Large intestine (tissue), 3 donors: Measurements from ENCODE around the gene PRUNE1. TPM values are rescaled to one million over a fixed set of nuclear protein-coding genes. Genes with fewer than 3 reads are reported as not detected.

Experiments
- DNase-seq, 2 donors: peaks; one replicate each; pipeline versions ENCODE4 v3.0.0 to v3.0.0-alpha.2; 2013
- H3K27ac ChIP-seq: one replicate; pipeline ENCODE4 v1.5.1; 2013; ENCODE audit warnings: low read length
- H3K27me3 ChIP-seq: 2 replicates; pipeline ENCODE4 v1.6.1; 2013; ENCODE audit warnings: low read length; ENCODE audit not compliant: control insufficient read depth, insufficient read depth
- H3K36me3 ChIP-seq: 2 replicates; pipeline ENCODE4 v1.6.1; 2013; ENCODE audit warnings: low read length; ENCODE audit not compliant: control insufficient read depth, insufficient read depth
- H3K4me1 ChIP-seq: one replicate; pipeline ENCODE4 v1.6.1; 2013; ENCODE audit warnings: low read length; ENCODE audit not compliant: control insufficient read depth, insufficient read depth
- H3K4me3 ChIP-seq: one replicate; pipeline ENCODE4 v1.5.1; 2013; ENCODE audit warnings: low read length
- H3K9me3 ChIP-seq: one replicate; pipeline ENCODE4 v1.6.1; 2013; ENCODE audit warnings: mild to moderate bottlenecking, low read depth, low read length, moderate library complexity; ENCODE audit not compliant: control insufficient read depth
- WGBS: methylation state at CpG from one replicate; pipeline ENCODE4 v1.1.5; 2013; ENCODE audit warnings: low lambda C conversion rate; ENCODE audit not compliant: insufficient coverage; 5-methylcytosine and 5-hydroxymethylcytosine counted together
- polyA plus RNA-seq: library from polyadenylated mRNA; unstranded; fragments of 120-200 nt; gene quantifications from one replicate; pipeline ENCODE4 v1.2.1, GENCODE V29; 2013

Gene PRUNE1
- polyA plus RNA-seq, 1 donor, result 25.8 TPM

DNA sequence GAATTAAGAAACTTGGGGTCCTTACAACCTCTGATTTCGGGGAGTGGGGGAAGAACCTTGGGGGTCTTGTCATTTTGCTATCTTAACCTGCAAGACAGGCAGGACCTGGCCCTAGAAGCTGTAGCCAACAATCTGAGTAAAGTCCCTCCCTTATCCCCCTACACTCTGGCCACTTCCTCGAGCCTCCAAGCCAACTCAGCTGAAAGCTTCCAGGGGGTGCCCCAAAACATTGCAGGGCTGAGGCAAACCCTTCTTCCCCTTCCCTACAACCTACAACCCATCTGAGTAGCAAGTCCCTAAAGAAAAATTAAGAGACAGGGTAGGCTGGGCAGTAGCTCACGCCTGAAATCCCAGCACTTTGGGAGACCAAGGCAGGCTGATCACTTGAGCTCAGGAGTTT, 38.6 kb upstream of the PRUNE1 start:
- Histone ChIP-seq H3K9me3 (no peaks in the 10 kb centered on the region), H3K27me3 (no peaks in the 10 kb centered on the region), H3K36me3 (peaks cover 49% of the 10 kb centered on the region), H3K4me1 (peaks cover 41% of the 10 kb centered on the region), H3K4me3 (no peak overlapping the region), H3K27ac (no peak overlapping the region)
- no CpG with 5 or more reads among the region's 3 CpGs for WGBS
- DNase-seq, result no peak

DNA sequence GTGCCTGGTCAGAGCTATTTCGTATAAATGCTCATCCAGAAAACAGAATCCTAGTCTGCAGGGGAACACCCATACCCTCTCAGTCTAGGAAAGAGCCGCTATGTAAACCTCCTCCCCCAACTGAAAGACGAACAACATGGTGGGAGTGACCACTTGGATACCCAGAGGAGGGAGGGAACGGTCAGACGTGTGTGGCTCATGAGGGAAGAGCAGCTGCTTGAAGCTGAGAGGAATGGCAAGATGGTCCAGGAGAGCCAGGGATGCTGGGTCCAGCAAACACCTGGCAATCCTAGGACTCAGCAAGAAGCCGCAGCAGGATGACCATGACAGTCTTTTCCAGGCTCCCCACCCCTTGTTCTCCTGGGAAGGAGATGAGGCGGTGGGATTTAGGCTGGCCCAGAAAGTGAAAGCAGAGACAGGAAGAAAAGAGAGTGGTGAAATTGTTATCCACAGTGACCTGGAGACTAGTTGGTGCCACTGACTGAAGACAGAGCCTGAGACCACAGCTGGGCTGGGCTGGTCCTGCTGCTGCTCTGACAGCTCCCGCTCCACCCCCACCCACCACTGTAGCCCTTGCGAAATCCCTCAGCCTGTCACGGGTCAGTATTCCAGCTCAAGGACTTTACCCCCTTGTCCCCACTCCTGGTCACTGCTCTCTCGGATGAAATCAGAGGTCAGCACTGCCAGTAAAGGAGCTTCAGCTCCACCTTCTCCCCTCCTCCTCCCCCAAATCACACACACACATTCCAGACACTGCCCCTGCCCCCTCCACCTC, 37.3 kb upstream of the PRUNE1 start:
- no CpG with 5 or more reads among the region's 11 CpGs for WGBS
- peak; percentile 90 to 94 for DNase-seq
- Histone ChIP-seq H3K27me3 (no peaks in the 10 kb centered on the region), H3K9me3 (no peaks in the 10 kb centered on the region), H3K27ac (peak overlapping the region; percentile 90), H3K4me1 (peaks cover 50% of the 10 kb centered on the region), H3K4me3 (peak overlapping the region; percentile 94), H3K36me3 (peaks cover 37% of the 10 kb centered on the region)

DNA sequence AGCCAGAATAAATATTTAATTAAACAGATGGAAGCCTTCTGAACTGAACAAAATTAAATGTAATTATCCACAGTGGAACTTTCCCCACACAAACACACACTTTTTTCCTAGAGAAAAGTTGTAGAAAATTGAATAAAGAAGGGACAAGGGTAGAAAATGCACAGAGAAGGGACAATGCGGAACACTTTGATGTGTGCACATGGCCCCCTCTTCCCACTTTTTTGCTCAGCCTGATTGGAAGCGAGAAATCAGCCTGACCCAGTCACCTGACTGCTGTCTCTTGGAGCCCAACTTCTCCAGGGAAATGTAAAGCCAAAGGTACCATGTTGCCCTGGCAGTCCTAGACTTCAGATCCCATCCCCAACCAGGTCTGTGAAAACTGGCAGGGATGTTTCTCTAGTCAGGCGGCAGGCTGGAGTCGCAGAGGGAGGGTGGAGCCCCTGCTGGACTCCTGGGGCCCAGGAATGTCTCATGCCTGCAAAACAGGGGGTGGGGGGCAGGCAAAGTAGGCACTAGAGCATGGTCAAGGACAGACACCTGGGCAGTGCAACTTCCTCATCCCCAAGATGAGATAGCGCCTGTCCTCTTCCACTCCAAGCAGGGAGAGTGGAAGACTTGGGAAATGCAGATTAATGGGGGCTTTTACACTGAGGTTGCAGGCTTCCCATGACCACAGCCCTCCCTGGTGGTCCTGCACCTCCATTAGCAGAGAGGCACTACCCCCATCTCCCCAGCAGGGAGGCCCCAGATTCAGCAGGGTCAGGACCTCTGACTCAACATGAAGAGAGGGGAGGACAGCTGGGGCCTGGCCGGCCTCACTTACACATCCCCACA, 36.4 kb upstream of the PRUNE1 start:
- H3K9me3 ChIP-seq, result no peaks in the 10 kb centered on the region
- peaks cover 29% of the 10 kb centered on the region for H3K36me3 ChIP-seq
- DNase-seq, result peak; percentile 63 to 73
- no peaks in the 10 kb centered on the region for H3K27me3 ChIP-seq
- peak overlapping the region; percentile 94 for H3K4me3 ChIP-seq
- WGBS, result no CpG with 5 or more reads among the region's 6 CpGs
- peak overlapping the region; percentile 90 for H3K27ac ChIP-seq
- peaks cover 58% of the 10 kb centered on the region for H3K4me1 ChIP-seq

DNA sequence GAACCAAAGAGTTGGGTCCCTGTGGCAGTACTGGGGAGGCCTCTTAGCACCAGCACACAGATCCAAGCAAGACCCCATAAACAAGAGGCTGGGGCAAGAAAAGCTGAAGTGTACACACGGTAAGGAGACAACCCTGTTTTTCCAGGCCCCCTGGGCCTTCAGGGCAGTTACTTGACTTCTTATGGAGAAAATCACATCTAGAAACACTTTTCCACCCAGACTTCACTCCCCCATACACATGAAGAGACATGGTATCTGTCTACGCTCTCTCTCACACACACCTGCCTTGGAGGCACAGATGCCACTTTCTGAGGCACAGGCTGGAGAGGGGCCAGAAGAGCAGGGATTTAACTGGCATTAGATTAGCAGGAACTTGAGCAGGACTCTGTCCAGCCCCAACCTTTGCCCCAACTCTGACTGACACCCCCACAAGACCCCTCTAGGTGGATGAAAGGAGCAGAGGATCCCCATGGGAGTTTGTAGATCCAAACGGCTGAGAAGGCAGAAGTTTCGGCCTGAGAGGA, 35.8 kb upstream of the PRUNE1 start:
- no CpG with 5 or more reads among the region's 4 CpGs for WGBS
- no peaks in the 10 kb centered on the region for H3K9me3 ChIP-seq
- peaks cover 65% of the 10 kb centered on the region for H3K4me1 ChIP-seq
- peak overlapping the region; percentile 94 for H3K4me3 ChIP-seq
- no peaks in the 10 kb centered on the region for H3K27me3 ChIP-seq
- DNase-seq, result no peak
- peaks cover 22% of the 10 kb centered on the region for H3K36me3 ChIP-seq
- peak overlapping the region; percentile 90 for H3K27ac ChIP-seq

DNA sequence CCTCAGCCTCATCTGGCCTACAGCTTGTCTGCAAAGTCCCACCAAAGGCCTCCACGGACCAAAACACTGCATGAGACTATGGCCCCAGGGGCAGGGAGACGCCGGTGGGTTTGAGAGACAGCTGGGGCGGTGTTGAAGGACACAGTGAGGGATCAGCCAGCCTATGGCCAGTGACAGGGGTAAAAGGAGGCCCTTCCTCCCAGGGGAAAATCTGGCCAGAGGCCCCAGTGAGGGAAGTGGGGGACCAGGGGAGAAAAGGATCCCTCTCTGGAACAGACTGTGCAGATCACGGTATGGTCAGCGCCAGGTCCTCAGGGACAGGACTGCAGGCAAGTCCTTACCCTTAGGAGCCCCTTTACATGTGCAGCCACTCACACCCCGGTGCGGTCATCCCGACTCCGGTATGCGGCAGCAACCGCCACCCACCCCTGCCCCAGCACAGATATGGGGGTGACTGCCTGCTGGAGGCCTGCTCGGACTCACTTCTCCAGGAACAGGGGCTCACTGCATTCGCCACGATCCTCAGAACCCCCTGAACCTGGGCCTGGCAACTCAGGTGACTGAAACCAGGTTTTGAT, 34.9 kb upstream of the PRUNE1 start:
- Histone ChIP-seq H3K27ac (peak overlapping the region; percentile 90), H3K4me1 (peaks cover 71% of the 10 kb centered on the region), H3K27me3 (no peaks in the 10 kb centered on the region), H3K4me3 (peak overlapping the region; percentile 94), H3K36me3 (peaks cover 13% of the 10 kb centered on the region), H3K9me3 (no peaks in the 10 kb centered on the region)
- peak in 1 of 2 donors; percentile 45 for DNase-seq
- WGBS, result no CpG with 5 or more reads among the region's 15 CpGs

DNA sequence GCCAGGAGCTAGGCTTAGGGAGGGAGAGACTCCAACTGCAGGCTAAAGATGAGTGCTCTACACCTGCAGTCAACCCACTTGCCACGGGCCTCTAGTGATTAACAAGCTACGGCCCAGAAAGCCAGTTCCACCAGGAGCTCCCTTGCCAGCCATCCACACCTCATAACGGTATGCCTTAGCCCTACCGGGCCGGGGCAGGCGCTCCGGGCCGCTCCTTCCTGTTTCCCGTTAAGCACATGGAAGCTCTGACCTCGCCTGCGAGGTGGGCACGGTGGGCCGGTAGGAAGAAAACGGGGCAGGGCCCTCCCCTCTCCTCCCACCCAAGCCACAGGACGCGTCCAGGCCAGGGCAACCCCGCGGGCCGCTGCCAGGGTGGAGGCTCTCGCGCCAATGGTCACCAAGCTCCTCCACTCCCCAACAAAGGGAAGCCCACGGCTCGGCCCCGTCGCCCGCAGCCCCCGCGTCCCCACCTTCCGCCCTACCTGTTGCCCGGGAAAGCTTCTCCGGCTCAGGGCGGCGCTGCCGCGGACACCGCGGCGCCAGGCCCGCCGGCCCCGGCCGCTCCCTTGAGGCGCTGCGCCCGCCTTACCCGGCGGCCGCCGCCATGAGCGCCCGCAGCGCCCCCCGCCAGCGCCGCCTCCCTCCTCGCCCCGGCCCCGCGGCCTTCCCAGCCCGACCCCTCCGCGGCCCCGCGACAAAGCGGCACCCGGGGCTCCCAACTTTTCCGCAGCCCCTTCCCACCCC, 34.2 kb upstream of the PRUNE1 start:
- Histone ChIP-seq H3K9me3 (no peaks in the 10 kb centered on the region), H3K27me3 (no peaks in the 10 kb centered on the region), H3K27ac (peak overlapping the region; percentile 90), H3K4me1 (peaks cover 68% of the 10 kb centered on the region), H3K4me3 (peak overlapping the region; percentile 94), H3K36me3 (peaks cover 7% of the 10 kb centered on the region)
- no CpG with 5 or more reads among the region's 67 CpGs for WGBS
- DNase-seq, result peak; percentile 33 to 62

DNA sequence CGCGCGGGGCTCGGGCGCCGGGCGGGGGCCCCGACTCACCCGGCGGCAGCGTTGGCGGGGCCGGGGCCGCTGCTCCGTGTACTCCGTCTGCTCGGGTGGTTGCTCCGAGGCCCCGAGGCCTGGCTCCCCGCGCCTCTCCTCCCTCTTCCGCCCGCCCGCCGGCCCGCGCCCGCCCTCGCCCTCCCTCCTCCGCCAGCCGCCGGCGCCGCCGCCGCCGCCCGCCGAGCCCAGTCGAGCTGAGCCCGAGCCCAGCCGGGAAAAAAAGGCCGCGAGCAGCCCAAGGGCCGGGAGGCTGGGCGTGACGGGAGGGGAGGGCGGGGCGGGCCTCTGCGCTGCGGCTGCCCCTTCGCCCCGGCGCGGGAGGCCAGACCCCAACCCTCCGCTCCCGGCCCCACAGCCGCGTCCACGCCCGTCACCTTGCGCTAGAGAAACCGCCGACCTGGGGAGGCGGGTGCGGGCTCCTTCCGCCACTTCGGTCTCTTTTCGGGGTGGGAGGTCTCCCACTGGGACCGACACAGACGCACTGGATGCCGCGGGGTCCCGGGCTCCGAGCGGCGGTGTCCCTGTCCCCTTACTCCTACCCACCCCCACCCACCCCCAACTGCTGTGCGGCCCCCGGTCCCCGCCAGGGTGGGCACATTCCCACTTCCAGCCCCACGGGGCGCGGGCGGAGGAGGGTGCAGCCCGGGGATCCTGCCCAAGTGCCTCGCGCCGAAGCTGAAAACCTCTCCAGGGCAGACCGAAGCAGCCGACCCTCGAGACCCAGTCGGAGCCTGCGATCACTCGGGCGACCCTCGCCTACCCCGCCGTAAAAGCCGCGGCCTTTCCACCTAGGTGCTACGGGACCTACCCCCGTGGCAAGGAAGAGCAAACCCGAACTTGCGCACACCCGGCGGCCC, 33.4 kb upstream of the PRUNE1 start, which contains the start of gene CERS2:
Gene CERS2 (minus strand): TSS at position 256 of the 899 bp plus-strand sequence. CDS start 5,745 bp downstream, outside the sequence.
- Histone ChIP-seq H3K36me3 (peaks cover 2% of the 10 kb centered on the region), H3K27me3 (no peaks in the 10 kb centered on the region), H3K4me1 (peaks cover 70% of the 10 kb centered on the region), H3K4me3 (peak within 1 kb of the TSS; percentile 94), H3K27ac (peak within 1 kb of the TSS; percentile 90), H3K9me3 (no peaks in the 10 kb centered on the region)
- DNase-seq, result peak; percentile 83 to 93
- WGBS, result no CpG with 5 or more reads among the region's 106 CpGs

DNA sequence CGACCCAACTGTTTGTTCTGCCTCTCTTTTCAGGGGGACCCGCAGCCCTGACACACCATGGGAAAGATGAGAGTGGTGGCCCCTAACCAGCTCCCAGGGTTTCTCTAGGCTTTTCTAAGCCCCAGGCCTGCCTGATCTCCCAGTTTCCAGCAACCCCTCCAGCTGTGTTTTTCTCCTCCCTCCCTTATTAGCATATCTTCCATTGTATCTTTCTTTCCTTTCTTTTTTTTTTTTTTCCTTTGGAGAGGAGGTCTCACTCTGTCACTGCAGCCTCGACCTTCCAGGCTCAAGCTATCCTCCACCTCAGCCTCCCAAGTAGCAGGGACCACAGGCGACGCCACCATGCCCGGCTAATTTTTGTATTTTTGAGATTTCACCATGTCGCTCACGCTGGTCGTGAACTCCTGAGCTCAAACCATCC, 31.8 kb upstream of the PRUNE1 start:
- H3K27ac ChIP-seq, result peak overlapping the region; percentile 83
- no peaks in the 10 kb centered on the region for H3K9me3 ChIP-seq
- no peak for DNase-seq
- no peak overlapping the region for H3K4me3 ChIP-seq
- no CpG with 5 or more reads among the region's 9 CpGs for WGBS
- no peaks in the 10 kb centered on the region for H3K36me3 ChIP-seq
- H3K4me1 ChIP-seq, result peaks cover 69% of the 10 kb centered on the region
- no peaks in the 10 kb centered on the region for H3K27me3 ChIP-seq
